ENCODE measurements around the gene MEAF6. TPM values are rescaled to one million over a fixed set of nuclear protein-coding genes. Genes with fewer than 3 reads are reported as not detected.

Gene MEAF6
- total and polyA plus RNA-seq, 4 experiments from 2014 or later, result 97.9 to 221 (median 115) TPM

DNA sequence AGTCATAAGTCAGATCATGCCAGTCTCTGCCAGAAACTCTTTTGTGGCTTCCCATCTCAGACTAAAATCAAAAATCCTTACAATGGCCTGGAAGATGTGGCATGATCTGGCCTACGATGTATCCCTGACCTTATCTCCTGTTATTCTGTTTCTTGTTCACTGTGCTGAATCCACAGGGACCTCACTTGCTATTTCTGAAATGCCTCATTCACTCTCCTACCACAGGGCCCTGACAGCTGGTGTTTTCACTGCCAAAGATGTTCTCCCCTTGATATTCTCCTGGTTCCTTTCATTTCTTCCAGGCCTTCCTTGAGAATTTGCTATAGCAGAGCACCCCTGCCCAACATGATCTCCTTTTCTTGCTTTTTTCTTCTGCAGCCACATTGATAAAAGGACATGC, 43.8 kb upstream of the MEAF6 start:
- H3K36me3 Mint-ChIP-seq, result peaks cover 3 to 7% of the 10 kb centered on the region in 2 donors
- DNase-seq, result no peak
- CTCF ChIA-PET (ENCODE audit: partially characterized antibody), result no interaction called here

DNA sequence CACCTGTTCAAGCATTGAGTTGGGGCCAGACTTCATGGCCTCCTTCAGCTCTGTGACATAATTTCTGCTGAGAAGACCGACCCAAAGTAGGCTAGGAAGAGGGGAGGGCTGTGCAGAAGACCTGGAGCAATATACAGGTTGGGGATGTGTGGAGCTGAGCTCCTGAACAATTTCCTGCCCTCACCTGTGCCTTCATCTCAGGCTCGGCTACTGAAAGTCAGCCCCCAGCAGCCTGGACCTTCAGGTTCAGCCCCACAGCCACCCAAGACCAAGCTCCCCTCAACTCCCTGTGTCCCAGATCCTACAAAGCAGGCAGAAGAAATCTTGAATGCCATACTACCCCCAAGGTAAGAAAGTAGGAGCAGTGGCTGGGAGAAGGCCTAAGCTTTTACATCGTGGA, 42.8 kb upstream of the MEAF6 start:
- Mint-ChIP-seq H3K27me3 (no peaks in the 10 kb centered on the region), H3K4me3 (no peak overlapping the region), H3K27ac (peak overlapping the region in 1 of 7 donors; percentile 39), H3K4me1 (peaks cover 12 to 23% (median 18%) of the 10 kb centered on the region in 4 donors), H3K36me3 (peaks cover 3 to 12% of the 10 kb centered on the region in 2 donors), H3K9me3 (no peaks in the 10 kb centered on the region)
- Histone ChIP-seq H3K27ac (ENCODE audit: low read depth, low read length) (no peak overlapping the region), H3K4me1 (ENCODE audit: insufficient read depth, low read length) (peaks cover 15% of the 10 kb centered on the region), H3K9me3 (ENCODE audit: control insufficient read depth in 1 of 2, low read length in 2 of 2) (no peaks in the 10 kb centered on the region), H3K36me3 (ENCODE audit: insufficient read depth, low read length) (no peaks in the 10 kb centered on the region), H3K27me3 (ENCODE audit: insufficient read depth, low read length) (no peaks in the 10 kb centered on the region), H3K4me3 (ENCODE audit: low read length in 2 of 2) (no peak overlapping the region)
- intact Hi-C loops (cut with micrococcal nuclease), result no loop called here
- CTCF ChIA-PET (ENCODE audit: partially characterized antibody), result interaction anchor here (0.6 kb wide), 1 partner anchor 408 kb away, joined by 3 read pairs; no protein-coding TSS in a partner anchor
- POLR2A ChIA-PET (ENCODE audit: partially characterized antibody), result interaction anchor here (1.4 kb wide), 1 partner anchor 135 kb away, joined by 3 read pairs; the partner anchor contains the start of gene CDCA8
- DNase-seq, result no peak

More for the DNA sequence above, 43.8 kb upstream of the MEAF6 start:
- Histone ChIP-seq H3K36me3 (ENCODE audit: insufficient read depth, low read length) (no peaks in the 10 kb centered on the region), H3K27ac (ENCODE audit: low read depth, low read length) (no peak overlapping the region), H3K9me3 (ENCODE audit: control insufficient read depth in 1 of 2, low read length in 2 of 2) (no peaks in the 10 kb centered on the region), H3K4me3 (ENCODE audit: low read length in 2 of 2) (no peak overlapping the region), H3K4me1 (ENCODE audit: insufficient read depth, low read length) (peaks cover 5% of the 10 kb centered on the region), H3K27me3 (ENCODE audit: insufficient read depth, low read length) (no peaks in the 10 kb centered on the region)
- Mint-ChIP-seq H3K4me3 (no peak overlapping the region), H3K27ac (peak overlapping the region in 2 of 7 donors; percentile 5 to 24), H3K9me3 (no peaks in the 10 kb centered on the region), H3K27me3 (no peaks in the 10 kb centered on the region), H3K4me1 (peaks cover 3 to 13% (median 8%) of the 10 kb centered on the region in 4 donors)
- POLR2A ChIA-PET (ENCODE audit: partially characterized antibody), result interaction anchor here (1.4 kb wide), 1 partner anchor 134 kb away, joined by 3 read pairs; the partner anchor contains the start of gene CDCA8
- intact Hi-C loops (cut with micrococcal nuclease), result no loop called here

DNA sequence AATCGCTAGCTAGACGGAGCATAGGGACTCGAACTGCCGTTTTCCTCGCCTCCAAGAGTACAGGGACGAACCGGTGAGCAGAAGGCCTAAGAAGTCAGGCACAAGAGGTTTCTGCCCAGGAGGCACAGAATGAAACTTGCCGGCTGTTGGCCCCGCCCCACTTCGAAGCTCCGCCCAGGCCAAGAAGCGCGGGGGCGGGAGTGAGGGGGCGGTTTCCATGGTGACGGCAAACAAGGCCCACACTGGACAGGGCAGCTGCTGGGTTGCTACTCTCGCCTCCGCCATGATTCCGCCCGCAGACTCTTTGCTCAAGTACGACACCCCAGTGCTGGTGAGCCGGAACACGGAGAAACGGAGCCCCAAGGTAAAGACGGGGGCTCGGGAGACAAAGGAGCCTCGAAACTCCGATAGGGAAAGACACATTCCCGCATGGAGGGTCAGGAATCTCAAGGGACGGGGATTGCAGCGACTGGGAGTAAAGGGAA, 42.2 kb upstream of the MEAF6 start, which contains the start of gene DNALI1:
Gene DNALI1 (plus strand): TSS at position 229 of the 485 bp plus-strand sequence. CDS start 55 bp downstream, at position 284.
- Histone ChIP-seq H3K9me3 (ENCODE audit: control insufficient read depth in 1 of 2, low read length in 2 of 2) (no peaks in the 10 kb centered on the region), H3K27ac (ENCODE audit: low read depth, low read length) (no peak within 1 kb of the TSS), H3K4me3 (ENCODE audit: low read length in 2 of 2) (no peak within 1 kb of the TSS), H3K27me3 (ENCODE audit: insufficient read depth, low read length) (no peaks in the 10 kb centered on the region), H3K36me3 (ENCODE audit: insufficient read depth, low read length) (no peaks in the 10 kb centered on the region), H3K4me1 (ENCODE audit: insufficient read depth, low read length) (peaks cover 21% of the 10 kb centered on the region)
- no peaks in the 10 kb centered on the region for H3K27me3 Mint-ChIP-seq
- H3K4me1 Mint-ChIP-seq, result peaks cover 18 to 29% (median 24%) of the 10 kb centered on the region in 4 donors
- CTCF ChIA-PET (ENCODE audit: partially characterized antibody), result no interaction called here
- no peaks in the 10 kb centered on the region for H3K9me3 Mint-ChIP-seq
- intact Hi-C loops (cut with micrococcal nuclease), result no loop called here
- peak in 1 of 5 donors; percentile 4 for DNase-seq
- H3K27ac Mint-ChIP-seq, result peak within 1 kb of the TSS in 3 of 7 donors; percentile 36 to 53 (median 39)
- peaks cover 8 to 15% of the 10 kb centered on the region in 2 donors for H3K36me3 Mint-ChIP-seq
- H3K4me3 Mint-ChIP-seq, result peak within 1 kb of the TSS in 1 of 8 donors; percentile 17
- POLR2A ChIA-PET (ENCODE audit: partially characterized antibody), result no interaction called here

DNA sequence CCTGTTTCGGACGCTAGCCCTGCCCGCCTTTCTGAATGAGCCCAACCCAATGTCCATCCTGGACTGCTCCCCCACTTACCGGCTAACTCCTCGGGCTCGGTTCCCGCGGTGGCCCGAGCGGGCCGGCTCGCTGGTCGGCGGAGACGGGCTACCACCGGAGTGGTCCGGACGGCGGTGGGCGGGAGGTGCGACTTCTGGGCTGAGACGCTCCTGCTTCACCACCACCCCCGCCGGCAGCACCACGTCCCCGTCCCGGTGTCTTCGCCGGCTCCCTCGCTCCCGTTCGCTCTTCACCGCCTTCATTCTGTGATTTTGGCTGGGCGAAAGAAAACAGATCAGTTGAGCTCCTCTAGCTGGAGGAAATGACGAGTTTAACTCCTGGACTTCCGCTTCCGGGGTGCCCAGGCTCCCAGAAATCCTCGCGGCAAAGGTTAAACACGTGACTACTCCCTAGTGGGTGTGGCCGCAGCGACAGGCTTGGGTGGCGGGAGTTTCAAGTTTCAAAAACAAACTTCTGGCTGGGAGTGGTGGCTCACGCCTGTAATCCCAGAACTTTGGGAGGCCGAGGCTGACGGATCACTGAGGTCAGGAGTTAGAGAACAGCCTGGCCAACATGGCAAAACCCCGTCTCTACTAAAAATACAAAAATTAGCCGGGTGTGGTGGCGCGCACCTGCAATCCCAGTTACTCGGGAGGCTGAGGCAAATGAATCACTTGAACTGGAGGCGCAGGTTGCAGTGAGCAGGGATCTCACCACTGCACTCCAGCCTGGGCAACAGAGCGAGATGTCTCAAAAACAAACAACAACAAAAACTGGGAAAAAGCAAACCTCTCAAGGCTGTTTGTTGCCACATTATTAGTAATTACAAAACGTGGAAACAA, 39.6 kb upstream of the MEAF6 start, which contains the start of gene SNIP1:
Gene SNIP1 (minus strand): TSS at position 367 of the 882 bp plus-strand sequence. CDS start 64 bp downstream, at position 303.
- peak within 1 kb of the TSS; percentile 96 to 99 for H3K4me3 ChIP-seq (ENCODE audit: low read length in 2 of 2)
- CTCF ChIA-PET (ENCODE audit: partially characterized antibody), result interaction anchor here (0.6 to 2.0 kb wide), 5 partner anchors 11 to 137 kb away, joined by 3 to 13 read pairs (median 4); partner anchors contain the start of gene MEAF6

DNA sequence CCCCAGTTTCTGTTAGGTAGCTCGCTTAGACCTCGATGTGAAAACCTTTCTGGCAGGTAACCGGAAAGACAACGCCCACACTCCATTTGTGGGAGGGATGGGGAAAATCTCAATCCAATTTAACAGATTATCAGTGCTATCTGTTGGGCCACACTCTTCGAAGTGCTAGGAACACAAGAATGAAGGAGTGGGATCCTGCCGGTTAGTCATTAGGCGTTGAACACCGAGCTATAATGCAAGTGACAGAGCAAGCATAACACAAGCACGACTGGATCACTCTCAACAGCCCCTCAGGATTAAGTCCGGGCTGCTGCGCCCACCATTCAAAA, 39.0 kb upstream of the MEAF6 start:
- DNase-seq, result no peak
- Histone ChIP-seq H3K27me3 (ENCODE audit: insufficient read depth, low read length) (no peaks in the 10 kb centered on the region), H3K4me3 (ENCODE audit: low read length in 2 of 2) (peak overlapping the region; percentile 96 to 99), H3K36me3 (ENCODE audit: insufficient read depth, low read length) (peaks cover 10% of the 10 kb centered on the region), H3K27ac (ENCODE audit: low read depth, low read length) (peak overlapping the region; percentile 96), H3K9me3 (ENCODE audit: control insufficient read depth in 1 of 2, low read length in 2 of 2) (no peaks in the 10 kb centered on the region), H3K4me1 (ENCODE audit: insufficient read depth, low read length) (peaks cover 30% of the 10 kb centered on the region)
- POLR2A ChIA-PET (ENCODE audit: partially characterized antibody), result interaction anchor here (0.6 to 1.8 kb wide), 9 partner anchors 29 to 137 kb away, joined by 3 to 15 read pairs (median 4); partner anchors contain the start of genes GNL2 and MEAF6
- Mint-ChIP-seq H3K27me3 (no peaks in the 10 kb centered on the region), H3K27ac (peak overlapping the region; percentile 81 to 100 (median 98)), H3K36me3 (peaks cover 24 to 41% of the 10 kb centered on the region in 2 donors), H3K9me3 (no peaks in the 10 kb centered on the region), H3K4me1 (peaks cover 29 to 50% (median 39%) of the 10 kb centered on the region in 4 donors), H3K4me3 (peak overlapping the region; percentile 95 to 100 (median 98))
- CTCF ChIA-PET (ENCODE audit: partially characterized antibody), result interaction anchor here (0.6 to 2.0 kb wide), 4 partner anchors 39 to 138 kb away, joined by 3 to 13 read pairs (median 4); partner anchors contain the start of gene MEAF6
- intact Hi-C loops (cut with micrococcal nuclease), result no loop called here

More for the DNA sequence above, 39.6 kb upstream of the MEAF6 start, which contains the start of gene SNIP1:
- Histone ChIP-seq H3K27ac (ENCODE audit: low read depth, low read length) (peak within 1 kb of the TSS; percentile 96), H3K36me3 (ENCODE audit: insufficient read depth, low read length) (peaks cover 10% of the 10 kb centered on the region), H3K27me3 (ENCODE audit: insufficient read depth, low read length) (no peaks in the 10 kb centered on the region), H3K4me1 (ENCODE audit: insufficient read depth, low read length) (peaks cover 30% of the 10 kb centered on the region), H3K9me3 (ENCODE audit: control insufficient read depth in 1 of 2, low read length in 2 of 2) (no peaks in the 10 kb centered on the region)
- peak; percentile 90 to 96 (median 92) for DNase-seq
- intact Hi-C loops (cut with micrococcal nuclease), result loop anchor here (1.0 to 2.0 kb wide), 6 partner anchors 40 to 305 kb away; partner anchors contain the start of genes CDCA8, MEAF6 and MTF1
- peak within 1 kb of the TSS; percentile 95 to 100 (median 98) for H3K4me3 Mint-ChIP-seq
- H3K27ac Mint-ChIP-seq, result peak within 1 kb of the TSS; percentile 81 to 100 (median 98)
- no peaks in the 10 kb centered on the region for H3K9me3 Mint-ChIP-seq
- peaks cover 18 to 35% of the 10 kb centered on the region in 2 donors for H3K36me3 Mint-ChIP-seq
- no peaks in the 10 kb centered on the region for H3K27me3 Mint-ChIP-seq
- peaks cover 26 to 49% (median 36%) of the 10 kb centered on the region in 4 donors for H3K4me1 Mint-ChIP-seq
- POLR2A ChIA-PET (ENCODE audit: partially characterized antibody), result interaction anchor here (0.6 to 1.8 kb wide), 9 partner anchors 29 to 136 kb away, joined by 3 to 15 read pairs (median 4); partner anchors contain the start of genes GNL2 and MEAF6

DNA sequence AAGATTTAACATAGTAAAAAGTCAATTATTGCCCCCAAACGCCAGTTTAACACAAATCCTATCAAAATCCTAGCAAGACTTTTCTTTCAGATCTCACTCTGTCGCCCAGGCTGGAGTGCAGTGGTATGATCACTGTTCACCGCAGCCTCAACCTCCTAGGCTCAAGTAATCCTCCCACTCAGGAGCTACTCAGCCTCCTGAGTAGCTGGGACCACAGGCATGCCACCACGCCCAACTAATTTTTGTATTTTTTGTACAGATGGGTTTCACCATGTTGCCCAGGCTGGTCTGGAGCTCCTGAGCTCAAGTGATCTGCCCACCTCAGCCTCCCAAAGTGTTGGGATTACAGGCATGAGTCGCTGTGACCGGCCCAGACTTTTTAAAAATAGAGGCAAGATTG, 34.8 kb upstream of the MEAF6 start:
- Histone ChIP-seq H3K36me3 (ENCODE audit: insufficient read depth, low read length) (peaks cover 36% of the 10 kb centered on the region), H3K27ac (ENCODE audit: low read depth, low read length) (no peak overlapping the region), H3K9me3 (ENCODE audit: control insufficient read depth in 1 of 2, low read length in 2 of 2) (no peaks in the 10 kb centered on the region), H3K4me3 (ENCODE audit: low read length in 2 of 2) (no peak overlapping the region), H3K27me3 (ENCODE audit: insufficient read depth, low read length) (no peaks in the 10 kb centered on the region), H3K4me1 (ENCODE audit: insufficient read depth, low read length) (peaks cover 30% of the 10 kb centered on the region)
- peaks cover 38 to 66% of the 10 kb centered on the region in 2 donors for H3K36me3 Mint-ChIP-seq
- no peak overlapping the region for H3K4me3 Mint-ChIP-seq
- POLR2A ChIA-PET (ENCODE audit: partially characterized antibody), result interaction anchor here (1.4 kb wide), 1 partner anchor 74 kb away, joined by 4 read pairs; no protein-coding TSS in a partner anchor
- no peak for DNase-seq
- CTCF ChIA-PET (ENCODE audit: partially characterized antibody), result interaction anchor here (0.8 to 3.1 kb wide), 4 partner anchors 35 to 127 kb away, joined by 3 to 14 read pairs (median 3); partner anchors contain the start of gene MEAF6
- H3K27me3 Mint-ChIP-seq, result no peaks in the 10 kb centered on the region
- H3K27ac Mint-ChIP-seq, result peak overlapping the region in 3 of 7 donors; percentile 5 to 38 (median 17)
- peaks cover 0 to 2% (median 0%) of the 10 kb centered on the region in 8 donors for H3K9me3 Mint-ChIP-seq
- H3K4me1 Mint-ChIP-seq, result peaks cover 28 to 53% (median 40%) of the 10 kb centered on the region in 4 donors
- intact Hi-C loops (cut with micrococcal nuclease), result no loop called here
